ENCODE data around the gene TYROBP.

The TYROBP gene

GRCh38 chr19:35938282-35939224, 30.5 kb upstream of the TYROBP start:
- no peaks in the 10 kb centered on the region for H3K79me2 ChIP-seq (ENCODE audit: insufficient read depth, low read length)
- no peaks in the 10 kb centered on the region for H3K9me3 ChIP-seq (ENCODE audit: insufficient read depth, low read depth, low read length)
- peak overlapping the region; percentile 78 for H3K4me3 ChIP-seq (ENCODE audit: low read length, poor library complexity, severe bottlenecking)
- no peak overlapping the region for H2AFZ ChIP-seq (ENCODE audit: low read length)
- peaks cover 23% of the 10 kb centered on the region for H3K4me1 ChIP-seq (ENCODE audit: insufficient read depth, low read length, poor library complexity, severe bottlenecking)
- H3K36me3 ChIP-seq (ENCODE audit: insufficient read depth, low read length): no peaks in the 10 kb centered on the region
- H3K27me3 ChIP-seq (ENCODE audit: insufficient read depth, low read length, poor library complexity, severe bottlenecking): no peaks in the 10 kb centered on the region
- H3K4me2 ChIP-seq (ENCODE audit: low read depth, low read length, poor library complexity, severe bottlenecking): peak overlapping the region; percentile 96
- H3K9me2 ChIP-seq (replicated peaks; ENCODE audit: low read depth, low read length): no peaks in the 10 kb centered on the region
- peaks cover 8% of the 10 kb centered on the region for H4K20me1 ChIP-seq (ENCODE audit: insufficient read depth, low read length, poor library complexity, severe bottlenecking)
- H3K9ac ChIP-seq (ENCODE audit: low read depth, low read length, poor library complexity, severe bottlenecking): peak overlapping the region; percentile 83
- TF ChIP-seq CTCF (conservative IDR thresholded peaks at IDR 0.05; ENCODE audit: low read length): no peak
- TF ChIP-seq EZH2phosphoT487 (IDR thresholded peaks at IDR 0.05; ENCODE audit: borderline replicate concordance): no peak
- no peaks in the 10 kb centered on the region for H3F3A ChIP-seq (ENCODE audit: low read depth)

- TF ChIP-seq EZH2phosphoT487 (IDR thresholded peaks at IDR 0.05; ENCODE audit: borderline replicate concordance): no peak
- TF ChIP-seq CTCF (conservative IDR thresholded peaks at IDR 0.05; ENCODE audit: low read length): no peak
- no peaks in the 10 kb centered on the region for H3K9me2 ChIP-seq (replicated peaks; ENCODE audit: low read depth, low read length)
- no peaks in the 10 kb centered on the region for H3K9me3 ChIP-seq (ENCODE audit: insufficient read depth, low read depth, low read length)
- peak overlapping the region; percentile 96 for H3K4me2 ChIP-seq (ENCODE audit: low read depth, low read length, poor library complexity, severe bottlenecking)
- peak overlapping the region; percentile 83 for H3K9ac ChIP-seq (ENCODE audit: low read depth, low read length, poor library complexity, severe bottlenecking)
- H3K79me2 ChIP-seq (ENCODE audit: insufficient read depth, low read length): no peaks in the 10 kb centered on the region
- H3K27me3 ChIP-seq (ENCODE audit: insufficient read depth, low read length, poor library complexity, severe bottlenecking): no peaks in the 10 kb centered on the region
- peaks cover 23% of the 10 kb centered on the region for H3K4me1 ChIP-seq (ENCODE audit: insufficient read depth, low read length, poor library complexity, severe bottlenecking)
- no peak overlapping the region for H2AFZ ChIP-seq (ENCODE audit: low read length)
- no peaks in the 10 kb centered on the region for H3F3A ChIP-seq (ENCODE audit: low read depth)
- H4K20me1 ChIP-seq (ENCODE audit: insufficient read depth, low read length, poor library complexity, severe bottlenecking): peaks cover 8% of the 10 kb centered on the region
- peak overlapping the region; percentile 78 for H3K4me3 ChIP-seq (ENCODE audit: low read length, poor library complexity, severe bottlenecking)
- H3K36me3 ChIP-seq (ENCODE audit: insufficient read depth, low read length): no peaks in the 10 kb centered on the region
Observed at GRCh38 chr19:35937345-35938281, 29.5 kb upstream of the TYROBP start.

GRCh38 chr19:35936738-35937268, 28.7 kb upstream of the TYROBP start:
- no peaks in the 10 kb centered on the region for H3K9me3 ChIP-seq (ENCODE audit: insufficient read depth, low read depth, low read length)
- no peaks in the 10 kb centered on the region for H3F3A ChIP-seq (ENCODE audit: low read depth)
- peaks cover 8% of the 10 kb centered on the region for H4K20me1 ChIP-seq (ENCODE audit: insufficient read depth, low read length, poor library complexity, severe bottlenecking)
- peaks cover 23% of the 10 kb centered on the region for H3K4me1 ChIP-seq (ENCODE audit: insufficient read depth, low read length, poor library complexity, severe bottlenecking)
- H3K4me3 ChIP-seq (ENCODE audit: low read length, poor library complexity, severe bottlenecking): peak overlapping the region; percentile 78
- no peaks in the 10 kb centered on the region for H3K27me3 ChIP-seq (ENCODE audit: insufficient read depth, low read length, poor library complexity, severe bottlenecking)
- H3K9me2 ChIP-seq (replicated peaks; ENCODE audit: low read depth, low read length): no peaks in the 10 kb centered on the region
- peak overlapping the region; percentile 96 for H3K4me2 ChIP-seq (ENCODE audit: low read depth, low read length, poor library complexity, severe bottlenecking)
- H3K9ac ChIP-seq (ENCODE audit: low read depth, low read length, poor library complexity, severe bottlenecking): peak overlapping the region; percentile 83
- no peaks in the 10 kb centered on the region for H3K79me2 ChIP-seq (ENCODE audit: insufficient read depth, low read length)
- 0 out of 2 replicates have a peak overlapping the region, but pooled peaks have one; percentile 41 for H2AFZ ChIP-seq (ENCODE audit: low read length)
- TF ChIP-seq CTCF (conservative IDR thresholded peaks at IDR 0.05; ENCODE audit: low read length): no peak
- no peak for TF ChIP-seq EZH2phosphoT487 (IDR thresholded peaks at IDR 0.05; ENCODE audit: borderline replicate concordance)
- no peaks in the 10 kb centered on the region for H3K36me3 ChIP-seq (ENCODE audit: insufficient read depth, low read length)

All from Loucy (cell line).